AG04449 (cell line): Measurements from ENCODE around the gene AP3S1.
A peak's percentile ranks its signal among the peaks of the same experiment; 100 is the strongest.
"Not testable (repeated sequence)": the region's sequence is repeated elsewhere in the genome, so short reads cannot be mapped to it uniquely, and the experiment has no call there.

Source experiments
- CTCF ChIA-PET: fragments of 350-600 bp; formaldehyde crosslinking; extraction: SDS; loops from one replicate; lab custom pipeline; 2021; ENCODE audit warnings: antibody characterized with exemption; lab: Yijun Ruan, JAX
- POLR2A ChIA-PET: fragments of 400-600, 350-600 bp; formaldehyde crosslinking; extraction: SDS; loops from one replicate; lab custom pipeline; 2020; ENCODE audit warnings: antibody characterized with exemption, inconsistent platforms; lab: Yijun Ruan, JAX
- DNase-seq: peaks from one replicate; pipeline ENCODE4 v3.0.0-alpha.2; 2010; ENCODE audit warnings: low read depth, low spot score
- H3K4me3 ChIP-seq: 2 replicates; pipeline ENCODE4 v1.5.1; 2011; ENCODE audit warnings: low read depth, mild to moderate bottlenecking, control low read depth, low read length
- CTCF ChIP-seq: IDR thresholded peaks from one replicate; pipeline ENCODE4 v1.5.1; 2011; ENCODE audit warnings: mild to moderate bottlenecking, moderate library complexity, low read length, control low read depth, inconsistent platforms; ENCODE audit not compliant: insufficient read depth; ENCODE audit errors: missing control alignments

Gene AP3S1

GRCh38 chr5:115801984-115802383 is 39.8 kb upstream of the AP3S1 start:
- DNase-seq: no peak
- POLR2A ChIA-PET: interaction anchor here (0.7 kb wide), 1 partner anchor 10 kb away, joined by 3 read pairs; no protein-coding TSS in a partner anchor

DNA sequence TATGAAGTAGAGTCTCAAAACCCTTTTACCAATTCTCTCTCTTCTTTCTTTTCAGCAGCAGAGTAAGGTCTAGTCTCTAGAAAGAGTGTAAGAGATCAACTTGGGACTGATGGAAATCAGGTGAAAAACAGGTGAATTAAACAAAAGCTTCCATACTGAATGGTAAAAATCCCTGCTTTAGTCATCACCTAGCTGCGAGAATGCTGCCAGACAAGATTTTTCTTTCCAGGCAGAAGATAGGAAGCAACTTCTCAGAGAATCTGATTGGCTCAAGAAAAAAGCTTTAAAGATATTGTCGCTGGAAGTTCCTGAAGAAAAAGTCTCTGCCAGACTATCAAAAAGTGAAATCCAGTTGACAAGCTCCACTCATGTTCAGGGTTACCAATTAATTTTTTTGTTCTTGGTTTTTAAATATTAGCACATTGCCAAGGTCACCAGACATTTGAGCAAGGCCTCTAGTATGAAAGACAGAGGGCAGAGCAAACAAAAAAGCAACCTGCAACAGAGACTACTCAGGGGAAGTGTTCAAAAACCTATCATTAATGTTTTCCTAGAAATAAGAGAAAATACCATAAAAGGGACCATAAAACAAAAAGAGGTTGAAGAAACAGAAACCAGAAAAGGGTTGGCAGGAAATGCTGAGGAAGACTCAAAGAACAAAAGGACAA is 34.6 kb upstream of the AP3S1 start:
- no peak overlapping the region for H3K4me3 ChIP-seq
- ChIA-PET POLR2A (no interaction called here), CTCF (no interaction called here)
- no peak for TF ChIP-seq CTCF
- no peak for DNase-seq

More at GRCh38 chr5:115801984-115802383, 39.8 kb upstream of the AP3S1 start:
- CTCF ChIA-PET: no interaction called here
- H3K4me3 ChIP-seq: no peak overlapping the region
- TF ChIP-seq CTCF: no peak

DNA sequence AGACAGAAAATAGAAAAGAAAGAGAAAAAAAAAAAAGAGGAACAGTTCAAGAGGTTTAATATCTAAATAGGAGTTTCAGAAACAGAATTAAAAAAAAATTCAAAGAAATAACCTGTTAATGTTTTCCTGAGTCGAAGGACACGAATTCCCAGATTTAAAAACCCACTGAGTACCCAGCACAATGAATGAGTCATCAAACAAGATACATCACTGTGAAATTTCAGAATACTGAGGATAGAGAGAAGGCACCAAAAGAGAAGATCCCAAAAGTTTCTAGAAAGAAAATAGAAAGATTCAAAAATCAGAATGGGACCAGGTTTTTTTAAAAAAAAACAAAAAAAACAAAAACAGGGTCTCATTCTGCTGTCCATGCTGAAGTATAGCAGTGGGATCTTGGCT is 34.1 kb upstream of the AP3S1 start:
- TF ChIP-seq CTCF: no peak
- ChIA-PET CTCF (interaction anchor here (1.4 kb wide), 1 partner anchor 24 kb away, joined by 4 read pairs; no protein-coding TSS in a partner anchor), POLR2A (no interaction called here)

DNA sequence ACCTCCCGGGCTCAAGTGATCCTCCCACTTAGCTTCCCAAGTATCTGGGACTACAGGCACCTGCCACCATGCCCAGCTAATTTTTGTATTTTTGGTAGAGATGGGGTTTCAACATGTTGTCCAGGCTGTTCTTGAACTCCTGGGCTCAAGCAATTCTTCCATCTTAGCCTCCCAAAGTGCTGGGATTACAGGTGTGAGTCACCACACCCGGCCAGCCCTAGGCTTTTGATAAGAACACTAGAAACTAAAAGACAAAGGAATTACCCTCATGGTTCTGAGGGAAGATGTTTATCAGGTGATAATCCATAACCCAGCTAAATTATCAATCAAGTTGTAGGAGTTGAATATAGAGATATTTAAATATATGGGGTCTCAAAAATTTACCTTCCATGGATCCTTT is 33.7 kb upstream of the AP3S1 start:
- POLR2A ChIA-PET: not testable (repeated sequence)

More for the DNA sequence above, 34.1 kb upstream of the AP3S1 start:
- no peak overlapping the region for H3K4me3 ChIP-seq
- no peak for DNase-seq

DNA sequence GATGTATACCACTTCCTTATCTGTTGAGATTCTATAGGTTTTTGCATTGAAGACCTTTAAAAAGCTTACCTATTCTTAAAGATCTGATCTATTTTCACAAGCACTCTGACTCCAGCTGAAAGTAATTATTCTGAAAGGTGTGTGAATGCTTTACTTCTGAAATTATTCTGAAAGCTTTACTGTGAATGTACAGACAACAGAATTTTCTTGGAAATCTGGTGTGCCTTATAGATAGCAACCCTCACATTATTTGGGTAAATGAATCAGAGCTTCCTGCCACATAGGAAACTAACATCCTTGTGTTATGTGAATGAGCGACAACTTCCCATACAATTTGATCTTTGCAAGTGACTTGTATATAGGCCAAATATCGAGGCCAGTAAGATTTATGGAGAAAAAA is 31.8 kb upstream of the AP3S1 start:
- TF ChIP-seq CTCF: no peak
- H3K4me3 ChIP-seq: no peak overlapping the region
- CTCF ChIA-PET: interaction anchor here (0.6 to 1.5 kb wide), 3 partner anchors 21 to 258 kb away, joined by 3 to 4 read pairs (median 3); no protein-coding TSS in a partner anchor
- DNase-seq: no peak
- POLR2A ChIA-PET: no interaction called here

More for the DNA sequence above, 33.7 kb upstream of the AP3S1 start:
- CTCF ChIA-PET: interaction anchor here (1.4 kb wide), 1 partner anchor 24 kb away, joined by 4 read pairs; no protein-coding TSS in a partner anchor
- DNase-seq, H3K4me3 ChIP-seq: not testable (repeated sequence)

- CTCF ChIA-PET: interaction anchor here (1.5 kb wide), 1 partner anchor 175 kb away, joined by 3 read pairs; no protein-coding TSS in a partner anchor
- POLR2A ChIA-PET: no interaction called here
- no peak overlapping the region for H3K4me3 ChIP-seq
- DNase-seq: peak; percentile 23
- TF ChIP-seq CTCF: no peak
Measured at GRCh38 chr5:115810761-115811160, 31.0 kb upstream of the AP3S1 start.

DNA sequence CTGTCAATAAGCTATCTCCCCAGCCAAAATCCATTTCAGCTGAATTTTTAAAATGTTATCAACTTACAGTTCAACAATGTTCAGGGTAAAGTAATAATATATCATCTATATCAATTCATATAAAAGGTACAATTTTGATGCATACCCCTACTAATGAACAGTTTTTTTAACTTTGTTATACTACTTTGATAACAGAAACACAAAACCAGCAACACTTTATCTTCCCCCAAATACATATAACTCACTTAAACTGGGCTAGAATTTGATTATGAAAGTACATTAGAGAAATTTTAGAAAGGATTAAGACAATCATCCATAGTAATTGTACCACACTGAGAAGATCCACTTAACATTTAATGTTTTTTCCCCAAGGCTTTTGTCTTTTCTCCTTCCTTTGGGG is 30.3 kb upstream of the AP3S1 start:
- ChIA-PET POLR2A (no interaction called here), CTCF (no interaction called here)
- TF ChIP-seq CTCF: no peak
- DNase-seq: no peak
- H3K4me3 ChIP-seq: no peak overlapping the region
